Endodermal cell (in vitro differentiated cells): Measurements from ENCODE around the gene TICAM2. TPM values are rescaled to one million over a fixed set of nuclear protein-coding genes. Genes with fewer than 3 reads are reported as not detected.

Experiments
- DNase-seq: peaks from one replicate; pipeline ENCODE4 v3.0.0-alpha.2; 2017
- H3K27ac ChIP-seq: 2 replicates; pipeline ENCODE4 v1.5.1; 2013; ENCODE audit warnings: mild to moderate bottlenecking, low read depth, low read length, moderate library complexity
- H3K27me3 ChIP-seq: 2 replicates; pipeline ENCODE4 v1.6.1; 2013; ENCODE audit warnings: mild to moderate bottlenecking, low read length, moderate library complexity; ENCODE audit not compliant: insufficient read depth, control insufficient read depth, poor library complexity, severe bottlenecking
- H3K36me3 ChIP-seq: 2 replicates; pipeline ENCODE4 v1.7.0; 2013; ENCODE audit warnings: mild to moderate bottlenecking, low read length, moderate library complexity; ENCODE audit not compliant: control insufficient read depth, insufficient read depth
- H3K4me1 ChIP-seq: one replicate; pipeline ENCODE4 v1.7.0; 2013; ENCODE audit warnings: low read length; ENCODE audit not compliant: control insufficient read depth, insufficient read depth
- H3K4me3 ChIP-seq: 2 replicates; pipeline ENCODE4 v1.5.1; 2013; ENCODE audit warnings: mild to moderate bottlenecking, low read length, moderate library complexity
- H3K9ac ChIP-seq: 2 replicates; pipeline ENCODE4 v1.6.1; 2013; ENCODE audit warnings: mild to moderate bottlenecking, low read length, moderate library complexity; ENCODE audit not compliant: poor library complexity, severe bottlenecking; ENCODE audit errors: extremely low read depth
- H3K9me3 ChIP-seq: 2 replicates; pipeline ENCODE4 v1.6.1; 2013; ENCODE audit warnings: mild to moderate bottlenecking, low read length, moderate library complexity; ENCODE audit not compliant: control insufficient read depth
- H3K27ac Mint-ChIP-seq: 2 replicates; pipeline ENCODE4 v1.8.0; 2020; ENCODE audit warnings: mixed read lengths
- H3K27me3 Mint-ChIP-seq: 2 replicates; pipeline ENCODE4 v1.8.0; 2021; ENCODE audit warnings: mild to moderate bottlenecking, mixed read lengths; ENCODE audit not compliant: insufficient read depth
- H3K36me3 Mint-ChIP-seq: 2 replicates; pipeline ENCODE4 v1.8.0; 2020; ENCODE audit warnings: low read depth, mixed read lengths
- H3K4me1 Mint-ChIP-seq: 2 replicates; pipeline ENCODE4 v1.8.0; 2020; ENCODE audit warnings: mixed read lengths
- H3K4me3 Mint-ChIP-seq: 2 replicates; pipeline ENCODE4 v1.8.0; 2020; ENCODE audit warnings: mild to moderate bottlenecking, moderate library complexity, mixed read lengths
- H3K9me3 Mint-ChIP-seq: 2 replicates; pipeline ENCODE4 v1.8.0; 2020; ENCODE audit warnings: mild to moderate bottlenecking, mixed read lengths
- CTCF ChIP-seq: fragments of 200-600 bp; sonication (generic); conservative IDR thresholded peaks from 2 replicates; pipeline ENCODE4 v1.5.0; 2021; ENCODE audit warnings: antibody characterized with exemption, mild to moderate bottlenecking
- WGBS, 2 experiments: methylation state at CpG; one replicate each; pipeline versions ENCODE4 v1.1.5 to v1.1.7; 2013; ENCODE audit warnings: missing lambda C conversion rate in 2 of 2, mixed read lengths in 1 of 2; ENCODE audit not compliant: insufficient coverage in 1 of 2, insufficient read length in 1 of 2; 5-methylcytosine and 5-hydroxymethylcytosine counted together
- total RNA-seq, 2 donors: library from RNA; stranded (reverse); fragmentation: NEBNext Ultra II Directional in 1 of 2; extraction: Animal tissue kit (Norgen Biotek cat#: 25700) in 1 of 2; gene quantifications; 2 replicates in 1 of 2; 3 replicates in 1 of 2; pipeline ENCODE4 v1.2.1, GENCODE V29; 2021

The TICAM2 gene
- total RNA-seq, 2 donors from 2014 or later, result 0.84 to 1.5 TPM

DNA sequence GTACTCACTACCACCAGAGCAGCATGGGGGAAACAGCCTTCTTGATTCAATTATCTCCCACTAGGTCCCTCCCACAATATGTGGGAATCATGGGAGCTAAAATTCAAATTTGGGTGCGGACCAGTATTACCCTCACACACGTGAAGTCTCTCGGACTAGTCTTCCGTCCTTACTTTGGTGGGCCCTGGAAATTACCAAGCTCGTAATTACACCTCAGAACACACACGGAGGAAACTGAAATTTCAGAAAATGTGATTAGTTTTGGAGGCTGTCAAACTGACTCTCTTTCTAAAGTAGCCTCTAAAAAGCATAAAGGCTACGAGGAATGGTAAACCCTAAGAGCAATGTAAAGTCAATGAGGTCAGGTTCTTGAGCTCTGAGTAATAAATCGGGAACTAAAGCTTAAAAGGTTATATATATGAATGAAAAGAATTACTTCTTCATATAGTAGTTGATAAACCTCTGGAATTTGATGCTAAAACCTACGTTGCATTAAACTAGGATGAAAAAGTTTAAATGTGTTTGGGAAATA, 56.9 kb downstream of the TICAM2 start:
- Mint-ChIP-seq H3K9me3 (peaks cover 11% of the 10 kb centered on the region), H3K27me3 (no peaks in the 10 kb centered on the region), H3K27ac (no peak overlapping the region), H3K4me1 (peaks cover 34% of the 10 kb centered on the region), H3K36me3 (peaks cover 12% of the 10 kb centered on the region), H3K4me3 (peak overlapping the region; percentile 97)
- no peak for DNase-seq
- Histone ChIP-seq H3K36me3 (peaks cover 10% of the 10 kb centered on the region), H3K4me3 (peak overlapping the region; percentile 73), H3K27ac (no peak overlapping the region), H3K4me1 (no peaks in the 10 kb centered on the region), H3K9ac (no peak overlapping the region), H3K27me3 (no peaks in the 10 kb centered on the region), H3K9me3 (peaks cover 11% of the 10 kb centered on the region)
- TF ChIP-seq CTCF, result no peak
- 94 to 97% methylated on average over 5 to 9 of the region's 9 CpGs for WGBS, 2 experiments

- H3K9me3 ChIP-seq, result peaks cover 11% of the 10 kb centered on the region
- Mint-ChIP-seq H3K36me3 (peaks cover 12% of the 10 kb centered on the region), H3K4me3 (peak within 1 kb of the TSS; percentile 97), H3K4me1 (peaks cover 38% of the 10 kb centered on the region), H3K27me3 (no peaks in the 10 kb centered on the region), H3K9me3 (peaks cover 11% of the 10 kb centered on the region), H3K27ac (peak within 1 kb of the TSS; percentile 98)
- peak within 1 kb of the TSS; percentile 92 for H3K4me3 ChIP-seq
- 1 to 16% methylated on average over 8 to 82 of the region's 82 CpGs for WGBS, 2 experiments
- peaks cover 14% of the 10 kb centered on the region for H3K36me3 ChIP-seq
- peak within 1 kb of the TSS; percentile 85 for H3K9ac ChIP-seq
- H3K4me1 ChIP-seq, result no peaks in the 10 kb centered on the region
- no peak for TF ChIP-seq CTCF
- no peaks in the 10 kb centered on the region for H3K27me3 ChIP-seq
- DNase-seq, result peak; percentile 100
- peak within 1 kb of the TSS; percentile 95 for H3K27ac ChIP-seq
Observed at GRCh38 chr5:115544436-115545350, 57.6 kb downstream of the TICAM2 start, which contains the start of gene FEM1C. Gene FEM1C, minus strand, starts transcription at chr5:115544775. Its CDS starts 1,282 bp downstream, at chr5:115543493.

DNA sequence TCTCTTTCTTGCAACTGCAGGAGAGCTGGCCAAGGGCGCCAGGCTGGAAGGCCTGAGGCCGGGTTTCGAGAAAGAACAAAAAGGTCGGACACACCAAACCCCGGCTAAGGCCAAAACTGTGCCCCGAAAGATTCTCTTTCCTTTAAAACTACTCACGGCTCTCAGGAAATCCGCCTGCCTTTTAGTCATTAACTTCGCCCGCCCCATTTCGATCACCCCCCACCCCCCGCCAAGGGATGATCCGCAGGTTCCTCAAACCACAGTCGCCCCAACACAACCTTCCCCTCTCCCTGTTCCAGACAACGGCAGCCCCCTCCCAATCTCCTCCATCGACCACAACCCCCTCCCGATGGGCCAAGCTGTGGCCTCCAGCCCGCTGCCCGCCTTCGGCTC, 58.2 kb downstream of the TICAM2 start:
- 0% methylated on average over 8 to 20 of the region's 20 CpGs for WGBS, 2 experiments
- Histone ChIP-seq H3K4me1 (no peaks in the 10 kb centered on the region), H3K4me3 (peak overlapping the region; percentile 92), H3K9ac (peak overlapping the region; percentile 85), H3K36me3 (peaks cover 20% of the 10 kb centered on the region), H3K27me3 (no peaks in the 10 kb centered on the region), H3K27ac (peak overlapping the region; percentile 95), H3K9me3 (peaks cover 11% of the 10 kb centered on the region)
- Mint-ChIP-seq H3K36me3 (peaks cover 18% of the 10 kb centered on the region), H3K4me3 (peak overlapping the region; percentile 97), H3K4me1 (peaks cover 42% of the 10 kb centered on the region), H3K9me3 (peaks cover 11% of the 10 kb centered on the region), H3K27me3 (no peaks in the 10 kb centered on the region), H3K27ac (peak overlapping the region; percentile 98)
- no peak for TF ChIP-seq CTCF
- no peak for DNase-seq
